Stimulated activated CD8-positive, alpha-beta memory T cell treated with anti-CD3 and anti-CD28 coated beads, Interleukin-7, amount 100 ng/mL, for 48 hours (primary cell): ENCODE data around the gene SMC2.

ENCODE experiments used
- DNase-seq, 2 donors: peaks; one replicate each; pipeline ENCODE4 v3.0.0-alpha.2; 2020; ENCODE audit warnings: low read depth in 1 of 2; ENCODE audit errors: extremely low read depth in 1 of 2

SMC2 gene

GRCh38 chr9:104099630-104100029 is 5.5 kb downstream of the SMC2 start:
- DNase-seq = no peak

GRCh38 chr9:104104360-104104759 is 10.3 kb downstream of the SMC2 start:
- no peak for DNase-seq

- no peak for DNase-seq
These were observed 13.7 kb downstream of the SMC2 start for GRCh38 chr9:104107799-104108198.

GRCh38 chr9:104108315-104108714 is 14.2 kb downstream of the SMC2 start:
- no peak for DNase-seq

GRCh38 chr9:104110509-104110908 is 16.4 kb downstream of the SMC2 start:
- DNase-seq = no peak

GRCh38 chr9:104118916-104119315 is 24.8 kb downstream of the SMC2 start:
- no peak for DNase-seq

GRCh38 chr9:104121022-104121421 is 26.9 kb downstream of the SMC2 start:
- DNase-seq = no peak

- no peak for DNase-seq
These were observed 44.2 kb downstream of the SMC2 start for GRCh38 chr9:104138243-104138868.

GRCh38 chr9:104142799-104143549 is 48.9 kb downstream of the SMC2 start:
- DNase-seq = no peak

GRCh38 chr9:104143550-104143910 is 49.4 kb downstream of the SMC2 start:
- no peak for DNase-seq

- no peak for DNase-seq
These were observed 50.2 kb downstream of the SMC2 start for GRCh38 chr9:104144336-104144735.

GRCh38 chr9:104173067-104173466 is 79.0 kb downstream of the SMC2 start:
- DNase-seq = no peak

- no peak for DNase-seq
These were observed 83.0 kb downstream of the SMC2 start for GRCh38 chr9:104177003-104177611.

- DNase-seq = no peak
These were observed 83.6 kb downstream of the SMC2 start for GRCh38 chr9:104177676-104178075.
